Endothelial cell of umbilical vein (primary cell): ENCODE measurements around the gene IDI1. TPM values are rescaled to one million over a fixed set of nuclear protein-coding genes. Genes with fewer than 3 reads are reported as not detected.

Source experiments
- BruUV-seq: library from RNA; stranded (reverse); fragments of 400-500 nt; replicated peaks from 2 replicates; lab custom pipeline; 2021; lab: Mats Ljungman, UMichigan
- CTCF ChIA-PET: fragments of 300-600, 350-600 bp; sonication (Branson Sonifier 250); formaldehyde crosslinking; loops from one replicate; lab custom pipeline; 2021; ENCODE audit warnings: antibody characterized with exemption, inconsistent platforms; lab: Charles Lee
- POLR2A ChIA-PET: fragments of 300-600, 350-600 bp; sonication (Branson Sonifier 250); formaldehyde crosslinking; loops from one replicate; lab custom pipeline; 2021; ENCODE audit warnings: antibody characterized with exemption, inconsistent platforms; lab: Charles Lee
- DNase-seq: peaks from one replicate; pipeline ENCODE4 v3.0.0-alpha.2; 2011; ENCODE audit warnings: low read depth, low spot score
- FAIRE-seq: peaks from 2 replicates; lab custom pipeline; 2011; peaks lifted over from hg19 to GRCh38; lab: Jason Lieb, UNC
- H2AFZ ChIP-seq: 2 replicates; pipeline ENCODE4 v1.6.0; 2012; ENCODE audit warnings: low read depth, low read length, control low read depth, inconsistent platforms
- H3K27ac ChIP-seq: 2 replicates; pipeline ENCODE4 v1.5.1; 2011; ENCODE audit warnings: low read depth, mild to moderate bottlenecking, control low read depth, low read length, moderate library complexity; ENCODE audit not compliant: insufficient read depth
- H3K27me3 ChIP-seq, 2 experiments: 2 replicates each; pipeline versions ENCODE4 v1.6.0 to v1.6.1; 2011; ENCODE audit warnings: low read length in 2 of 2, mixed read lengths in 1 of 2; ENCODE audit not compliant: control insufficient read depth in 2 of 2, insufficient read depth in 2 of 2
- H3K36me3 ChIP-seq, 2 experiments: 2 replicates in 1 of 2; 3 replicates in 1 of 2; pipeline ENCODE4 v1.5.1; 2011; ENCODE audit warnings: low read length in 2 of 2, mild to moderate bottlenecking in 1 of 2, moderate library complexity in 1 of 2; ENCODE audit not compliant: control insufficient read depth in 2 of 2, insufficient read depth in 2 of 2; ENCODE audit errors: extremely low read depth in 1 of 2
- H3K4me1 ChIP-seq: 3 replicates; pipeline ENCODE4 v1.5.1; 2011; ENCODE audit warnings: mild to moderate bottlenecking, low read length; ENCODE audit not compliant: control insufficient read depth, insufficient read depth; ENCODE audit errors: extremely low read depth
- H3K4me2 ChIP-seq: 2 replicates; pipeline ENCODE4 v1.6.1; 2011; ENCODE audit warnings: low read length, control low read depth, mixed read lengths; ENCODE audit not compliant: insufficient read depth
- H3K4me3 ChIP-seq, 3 experiments: fragments of 200-600 bp in 1 of 3; sonication (generic), shearing (Covaris generic) in 1 of 3; replicated peaks in 1 of 3; 2 replicates each; pipeline ENCODE4 v1.5.1; 2011 to 2016; ENCODE audit warnings: control low read depth in 3 of 3, low read length in 3 of 3, mild to moderate bottlenecking in 2 of 3, inconsistent platforms in 1 of 3, low read depth in 1 of 3, moderate library complexity in 1 of 3; ENCODE audit not compliant: insufficient read depth in 1 of 3
- H3K79me2 ChIP-seq: 2 replicates; pipeline ENCODE4 v1.6.0; 2012; ENCODE audit warnings: low read length, inconsistent platforms; ENCODE audit not compliant: control insufficient read depth, insufficient read depth
- H3K9ac ChIP-seq: replicated peaks from 2 replicates; pipeline ENCODE3; 2011; ENCODE audit warnings: low read length, control low read depth; ENCODE audit not compliant: insufficient read depth; ENCODE audit errors: extremely low read depth
- H3K9me1 ChIP-seq: replicated peaks from 3 replicates; pipeline ENCODE4 v1.6.0; 2011; ENCODE audit warnings: mild to moderate bottlenecking, low read length; ENCODE audit not compliant: control insufficient read depth, insufficient read depth; ENCODE audit errors: extremely low read depth
- H3K9me3 ChIP-seq: replicated peaks from 2 replicates; pipeline ENCODE4 v1.5.1; 2012; ENCODE audit warnings: low read length, inconsistent platforms; ENCODE audit not compliant: control insufficient read depth, insufficient read depth
- H4K20me1 ChIP-seq: replicated peaks from 2 replicates; pipeline ENCODE3; 2011; ENCODE audit warnings: mild to moderate bottlenecking, low read length; ENCODE audit not compliant: control insufficient read depth, insufficient read depth; ENCODE audit errors: extremely low read depth
- EZH2 ChIP-seq: IDR thresholded peaks from 2 replicates; pipeline ENCODE4 v1.6.1; 2012; ENCODE audit warnings: borderline replicate concordance, low read depth, mild to moderate bottlenecking, moderate library complexity, low read length, inconsistent platforms; ENCODE audit not compliant: severe bottlenecking
- FOS ChIP-seq: IDR thresholded peaks from 2 replicates; pipeline ENCODE4 v1.6.1; 2011; ENCODE audit warnings: mild to moderate bottlenecking, low read length, moderate library complexity, borderline replicate concordance; ENCODE audit not compliant: insufficient read depth
- GATA2 ChIP-seq: IDR thresholded peaks from 2 replicates; pipeline ENCODE4 v1.7.0; 2011; ENCODE audit warnings: low read depth, mild to moderate bottlenecking, moderate library complexity, mixed read lengths, low read length; ENCODE audit not compliant: insufficient read length, insufficient read depth
- JUN ChIP-seq: IDR thresholded peaks from 2 replicates; pipeline ENCODE4 v1.6.1; 2011; ENCODE audit warnings: borderline replicate concordance, low read depth; ENCODE audit not compliant: insufficient read length, insufficient read depth
- POLR2A ChIP-seq: IDR thresholded peaks from 2 replicates; pipeline ENCODE4 v1.6.1; 2012; ENCODE audit warnings: low read depth, mild to moderate bottlenecking, control low read depth, low read length
- POLR2AphosphoS5 ChIP-seq: IDR thresholded peaks from 2 replicates; pipeline ENCODE4 v1.6.1; 2012; ENCODE audit warnings: low read depth, mild to moderate bottlenecking, control low read depth, low read length, moderate library complexity; ENCODE audit not compliant: insufficient read depth
- dilution Hi-C: fragments of 300-500 bp; cut with MboI; formaldehyde crosslinking; loops from one replicate; pipeline ENCODE4 v1.15.0; 2019; ENCODE audit warnings: low sequenced_read_pairs; ENCODE audit not compliant: extremely low pct_ligation_motif_present
- intact Hi-C: fragments of 100-400 bp; cut with micrococcal nuclease; formaldehyde crosslinking; loops from one replicate; pipeline ENCODE4 v1.10.0; 2022
- polyA plus RNA-seq, 4 experiments: library from polyadenylated mRNA; depleted of rRNA in 3 of 4; stranded (reverse) in 3 of 4; unstranded in 1 of 4; fragments of >200 nt; gene quantifications; 2 replicates each; pipeline versions ENCODE4 v1.2.1 to v1.2.3, GENCODE V29; 2011 to 2012; ENCODE audit warnings: missing spikeins in 1 of 4
- total RNA-seq: library from RNA; stranded (reverse); gene quantifications from 2 replicates; pipeline ENCODE4 v1.2.3, GENCODE V29; 2021
- TF ChIP-seq, protein P1 (sequence below): IDR thresholded peaks from 2 replicates; pipeline ENCODE4 v1.6.1; 2011; ENCODE audit not compliant: insufficient read depth, insufficient read length
- TF ChIP-seq, protein P2 (sequence below), 2 donors: IDR thresholded peaks; 1 replicate in 1 of 2; 2 replicates in 1 of 2; pipeline ENCODE4 v1.5.1; 2011; ENCODE audit warnings: low read length in 2 of 2, mild to moderate bottlenecking in 2 of 2, moderate library complexity in 2 of 2, control low read depth in 1 of 2, inconsistent platforms in 1 of 2, low read depth in 1 of 2; ENCODE audit not compliant: insufficient read depth in 1 of 2; ENCODE audit errors: extremely low read depth in 1 of 2

Gene IDI1
- total and polyA plus RNA-seq, 2 donors (not counting 3 experiments of a cell fraction or from before 2014, with no cell fraction given) = 42.2 to 63.0 TPM

DNA sequence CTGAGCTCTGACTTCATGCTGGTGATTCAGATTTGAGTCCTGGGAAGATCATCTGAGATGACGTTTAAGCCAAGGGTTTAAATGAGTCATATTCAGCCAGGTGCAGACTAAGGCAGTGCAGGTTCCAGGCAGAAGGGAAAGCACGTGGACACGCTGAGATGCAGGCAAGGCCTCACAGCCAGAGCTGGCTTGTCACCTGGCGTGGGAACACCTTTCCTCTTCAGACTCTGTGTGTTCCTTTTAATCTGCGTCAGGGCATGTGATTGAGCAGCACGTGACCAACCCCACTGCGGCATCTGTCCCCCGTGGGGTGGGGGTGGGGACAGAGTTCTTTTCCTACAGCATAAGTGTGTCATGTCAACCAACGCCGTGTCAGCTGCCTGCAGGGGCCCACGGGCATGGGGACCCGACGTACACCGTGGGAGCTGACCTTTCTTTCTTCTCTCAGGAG lies 12.6 kb downstream of the IDI1 start:
- Histone ChIP-seq H3K9me3 (no peaks in the 10 kb centered on the region), H3K27ac (no peak overlapping the region), H3K4me1 (no peaks in the 10 kb centered on the region), H3K9ac (no peak overlapping the region), H2AFZ (no peak overlapping the region), H3K4me2 (no peak overlapping the region), H3K36me3 (peaks cover 7 to 10% of the 10 kb centered on the region in 2 experiments), H3K4me3 (no peak overlapping the region), H3K79me2 (no peaks in the 10 kb centered on the region), H3K9me1 (no peaks in the 10 kb centered on the region), H3K27me3 (no peaks in the 10 kb centered on the region), H4K20me1 (no peaks in the 10 kb centered on the region)
- dilution Hi-C loops = no loop called here
- no peak for TF ChIP-seq JUN
- no peak for TF ChIP-seq EZH2
- TF ChIP-seq, protein P1, sequence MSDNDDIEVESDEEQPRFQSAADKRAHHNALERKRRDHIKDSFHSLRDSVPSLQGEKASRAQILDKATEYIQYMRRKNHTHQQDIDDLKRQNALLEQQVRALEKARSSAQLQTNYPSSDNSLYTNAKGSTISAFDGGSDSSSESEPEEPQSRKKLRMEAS = no peak
- no peak for TF ChIP-seq POLR2A
- TF ChIP-seq, protein P2, sequence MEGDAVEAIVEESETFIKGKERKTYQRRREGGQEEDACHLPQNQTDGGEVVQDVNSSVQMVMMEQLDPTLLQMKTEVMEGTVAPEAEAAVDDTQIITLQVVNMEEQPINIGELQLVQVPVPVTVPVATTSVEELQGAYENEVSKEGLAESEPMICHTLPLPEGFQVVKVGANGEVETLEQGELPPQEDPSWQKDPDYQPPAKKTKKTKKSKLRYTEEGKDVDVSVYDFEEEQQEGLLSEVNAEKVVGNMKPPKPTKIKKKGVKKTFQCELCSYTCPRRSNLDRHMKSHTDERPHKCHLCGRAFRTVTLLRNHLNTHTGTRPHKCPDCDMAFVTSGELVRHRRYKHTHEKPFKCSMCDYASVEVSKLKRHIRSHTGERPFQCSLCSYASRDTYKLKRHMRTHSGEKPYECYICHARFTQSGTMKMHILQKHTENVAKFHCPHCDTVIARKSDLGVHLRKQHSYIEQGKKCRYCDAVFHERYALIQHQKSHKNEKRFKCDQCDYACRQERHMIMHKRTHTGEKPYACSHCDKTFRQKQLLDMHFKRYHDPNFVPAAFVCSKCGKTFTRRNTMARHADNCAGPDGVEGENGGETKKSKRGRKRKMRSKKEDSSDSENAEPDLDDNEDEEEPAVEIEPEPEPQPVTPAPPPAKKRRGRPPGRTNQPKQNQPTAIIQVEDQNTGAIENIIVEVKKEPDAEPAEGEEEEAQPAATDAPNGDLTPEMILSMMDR (IDR thresholded peaks at IDR 0.05; ENCODE audit: extremely low read depth in 1 of 2, insufficient read depth in 1 of 2, low read depth in 1 of 2, low read length in 2 of 2) = no peak
- TF ChIP-seq POLR2AphosphoS5 = no peak
- TF ChIP-seq FOS = no peak
- no peak for TF ChIP-seq GATA2
- DNase-seq = no peak
- CTCF ChIA-PET = interaction anchor here (1.5 to 1.9 kb wide), 3 partner anchors 7 to 19 kb away, joined by 3 to 6 read pairs (median 5); no protein-coding TSS in a partner anchor
- no peak for FAIRE-seq
- intact Hi-C loops = no loop called here
- POLR2A ChIA-PET = no interaction called here
- no TSS peak for BruUV-seq
